ENCODE results near the gene LRRC41.
"Not testable (repeated sequence)": the region's sequence is repeated elsewhere in the genome, so short reads cannot be mapped to it uniquely, and the experiment has no call there.

The LRRC41 gene

GRCh38 chr1:46284597-46285564 is 18.5 kb downstream of the LRRC41 start:
- DNase-seq, result no peak

GRCh38 chr1:46284058-46284457 is 19.4 kb downstream of the LRRC41 start:
- no peak for DNase-seq

GRCh38 chr1:46281021-46281420 is 22.4 kb downstream of the LRRC41 start:
- no peak for DNase-seq

- DNase-seq, result no peak
Observed at GRCh38 chr1:46280092-46280491, 23.3 kb downstream of the LRRC41 start.

GRCh38 chr1:46278807-46279206 is 24.6 kb downstream of the LRRC41 start:
- no peak for DNase-seq

- no peak for DNase-seq
Observed at GRCh38 chr1:46277658-46278373, 25.6 kb downstream of the LRRC41 start.

- no peak for DNase-seq
Observed at GRCh38 chr1:46275030-46275337, 28.4 kb downstream of the LRRC41 start.

GRCh38 chr1:46274225-46275029 is 29.0 kb downstream of the LRRC41 start:
- no peak for DNase-seq

GRCh38 chr1:46268578-46268977 is 34.8 kb downstream of the LRRC41 start:
- no peak for DNase-seq

- DNase-seq, result no peak
Observed at GRCh38 chr1:46263146-46263545, 40.3 kb downstream of the LRRC41 start.

- DNase-seq, result no peak
Observed at GRCh38 chr1:46262508-46262907, 40.9 kb downstream of the LRRC41 start.

- DNase-seq, result no peak
Observed at GRCh38 chr1:46256523-46256922, 46.9 kb downstream of the LRRC41 start.

GRCh38 chr1:46254668-46255067 is 48.7 kb downstream of the LRRC41 start:
- no peak for DNase-seq

- DNase-seq, result no peak
Observed at GRCh38 chr1:46248122-46248920, 55.1 kb downstream of the LRRC41 start.

GRCh38 chr1:46247436-46248121 is 55.8 kb downstream of the LRRC41 start, which contains the start of gene RAD54L:
Gene RAD54L, plus strand, starts transcription at chr1:46247763. Its CDS starts 643 bp downstream, at chr1:46248406.
- peak; percentile 94 for DNase-seq

GRCh38 chr1:46246548-46247435 is 56.6 kb downstream of the LRRC41 start:
- DNase-seq, result no peak

GRCh38 chr1:46246136-46246535 is 57.3 kb downstream of the LRRC41 start:
- DNase-seq, result not testable (repeated sequence)

GRCh38 chr1:46244656-46245371 is 58.6 kb downstream of the LRRC41 start:
- no peak for DNase-seq

- DNase-seq, result not testable (repeated sequence)
Observed at GRCh38 chr1:46243831-46244230, 59.6 kb downstream of the LRRC41 start.

GRCh38 chr1:46242918-46243317 is 60.5 kb downstream of the LRRC41 start:
- DNase-seq, result no peak
